Measurements from ENCODE around the gene TCTN1.
A peak's percentile ranks its signal among the peaks of the same experiment; 100 is the strongest.
"Not testable (repeated sequence)": the region's sequence is repeated elsewhere in the genome, so short reads cannot be mapped to it uniquely, and the experiment has no call there.

TCTN1 gene

DNA sequence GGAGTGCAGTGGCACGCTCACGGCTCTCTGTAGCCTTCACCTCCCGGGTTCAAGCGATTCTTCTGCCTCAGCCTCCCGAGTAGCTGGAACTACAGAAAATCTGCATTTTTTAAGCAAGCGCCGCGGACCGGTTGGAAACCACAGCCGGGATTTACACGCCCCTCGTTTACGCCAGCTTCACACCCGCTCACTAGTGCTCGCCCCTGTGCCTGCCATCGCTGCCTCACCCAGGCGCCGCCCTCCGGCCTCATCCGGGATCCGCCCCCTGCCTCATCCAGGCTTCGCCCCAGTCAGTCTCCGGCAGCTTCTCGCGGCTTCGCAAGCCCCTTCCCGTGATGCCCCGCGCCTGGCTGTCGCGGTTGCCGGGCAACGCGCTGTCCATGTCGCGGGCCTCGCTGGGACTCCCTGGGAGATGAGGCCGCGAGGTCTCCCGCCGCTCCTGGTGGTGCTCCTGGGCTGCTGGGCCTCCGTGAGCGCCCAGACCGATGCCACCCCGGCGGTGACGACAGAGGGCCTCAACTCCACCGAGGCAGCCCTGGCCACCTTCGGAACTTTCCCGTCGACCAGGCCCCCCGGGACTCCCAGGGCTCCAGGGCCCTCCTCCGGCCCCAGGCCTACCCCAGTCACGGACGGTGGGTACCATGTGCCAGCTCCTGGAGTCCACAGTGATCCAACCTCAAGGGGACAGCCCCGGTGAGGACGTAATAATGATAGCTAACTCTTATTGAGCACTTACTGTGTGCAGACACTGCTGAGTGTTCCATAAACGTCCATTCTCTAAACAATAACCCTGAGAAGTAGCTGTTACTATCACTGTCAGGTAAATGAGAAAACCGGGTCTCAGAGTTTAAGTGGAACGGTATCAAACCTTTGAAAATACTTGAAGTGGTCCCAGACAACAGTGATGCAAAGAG lies at the start of gene TCTN1:
Gene TCTN1 (plus strand): TSS at position 359 of the 914 bp plus-strand sequence. CDS start 54 bp downstream, at position 413.
- peak; percentile 97 for DNase-seq (ENCODE audit: low spot score)

DNA sequence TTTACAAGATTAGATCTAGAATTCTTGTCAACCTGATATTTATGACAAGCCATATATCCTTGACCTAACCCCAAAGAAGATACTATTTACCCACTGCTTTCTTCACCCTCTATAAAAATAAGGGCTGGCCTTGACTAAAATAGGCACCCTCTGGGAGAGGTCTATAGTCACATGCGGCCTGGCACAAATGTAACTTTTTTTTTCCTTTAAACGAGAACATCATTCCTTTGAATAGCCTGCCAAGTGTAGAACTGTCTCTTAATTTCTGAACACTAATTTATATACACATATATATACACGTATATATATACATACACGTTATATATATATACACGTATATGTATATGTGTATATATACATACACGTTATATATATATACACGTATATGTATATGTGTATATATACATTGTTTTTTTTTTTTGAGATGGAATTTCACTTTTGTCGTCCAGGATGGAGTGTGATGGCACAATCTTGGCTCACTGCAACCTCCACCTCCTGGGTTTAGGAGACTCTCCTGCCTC lies 49.4 kb upstream of the TCTN1 start:
- DNase-seq (ENCODE audit: low spot score): no peak

DNA sequence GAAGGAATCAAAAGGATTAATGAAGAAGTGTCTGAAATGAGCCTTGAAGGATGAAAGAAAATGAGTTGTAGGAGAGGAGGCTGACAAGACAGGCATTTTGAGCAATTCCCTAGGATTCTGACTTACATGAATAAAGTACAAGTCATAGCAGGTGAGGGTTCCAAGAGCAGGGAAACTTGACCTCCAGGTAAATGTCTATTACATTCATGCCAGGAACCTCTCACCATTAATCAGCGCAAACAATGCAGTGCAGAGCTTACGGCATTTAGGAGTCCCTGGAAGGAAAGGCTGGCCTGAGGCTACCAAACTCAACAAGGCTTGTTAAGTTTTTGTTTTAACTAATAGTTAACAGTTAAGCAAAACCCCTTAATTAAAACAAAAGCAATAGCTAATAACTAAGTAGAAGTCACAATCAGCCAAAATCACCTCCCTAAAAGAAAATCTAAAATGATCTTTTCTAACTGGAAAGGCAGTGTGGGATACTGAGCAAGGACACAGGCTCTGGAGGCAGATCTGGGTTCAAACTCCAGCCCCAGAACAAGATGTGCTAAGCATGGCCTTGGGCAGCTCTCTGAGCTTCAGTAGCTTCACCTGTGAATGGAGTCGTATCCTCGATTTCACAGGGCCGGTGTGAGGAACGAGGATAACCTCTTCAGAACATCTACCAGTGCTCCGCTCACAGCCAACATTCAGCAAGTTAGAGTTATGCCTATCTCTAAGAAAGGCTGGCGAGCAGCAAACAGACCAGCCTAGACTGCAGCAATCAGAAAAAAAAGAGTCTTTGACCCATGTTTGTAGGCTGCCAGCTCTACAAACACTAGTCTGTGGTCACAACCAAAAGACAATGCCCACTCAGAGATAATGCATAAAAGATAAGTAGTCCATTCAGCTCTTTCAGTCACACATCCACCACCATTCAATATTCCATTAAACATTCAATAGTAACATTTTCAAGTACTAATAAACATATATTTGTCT lies 47.7 kb upstream of the TCTN1 start:
- no peak for DNase-seq (ENCODE audit: low spot score)

DNA sequence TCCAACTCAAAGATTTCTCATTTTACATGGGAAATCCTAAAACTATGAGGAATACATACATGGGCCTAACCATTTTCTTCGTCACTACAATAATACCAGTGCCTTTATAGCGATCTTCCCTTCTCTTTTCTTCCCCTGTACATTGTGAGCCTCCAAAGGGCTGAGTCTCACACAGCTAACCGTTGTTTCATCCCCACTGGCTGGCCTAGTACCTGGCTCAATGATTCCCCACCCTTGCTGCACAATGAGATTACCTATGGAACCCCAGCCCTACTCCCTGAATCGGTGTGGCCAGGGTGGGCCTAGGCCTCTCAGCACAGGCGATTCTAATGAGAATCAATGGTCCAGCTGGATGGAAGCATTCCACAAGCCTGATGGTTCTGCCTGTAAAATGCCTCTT lies 46.9 kb upstream of the TCTN1 start:
- DNase-seq (ENCODE audit: low spot score): no peak

DNA sequence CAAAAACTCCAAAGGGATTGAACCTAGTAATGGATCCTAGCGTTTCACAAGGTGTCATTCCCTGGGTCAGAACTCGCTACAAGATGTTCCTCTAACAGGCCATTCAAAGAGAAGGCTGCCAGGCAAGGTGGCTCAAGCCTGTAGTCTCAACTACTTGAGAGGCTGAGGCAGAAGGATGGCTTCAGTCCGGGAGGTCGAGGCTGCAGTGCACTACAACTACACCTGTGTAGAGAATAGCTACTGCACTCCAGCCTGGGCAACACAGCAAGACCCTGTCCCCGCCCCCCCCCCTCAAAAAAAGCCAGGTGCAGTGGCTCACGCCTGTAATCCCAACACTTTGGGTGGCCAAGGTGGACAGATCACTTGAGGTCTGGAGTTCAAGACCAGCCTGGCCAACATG lies 45.2 kb upstream of the TCTN1 start:
- no peak for DNase-seq (ENCODE audit: low spot score)

DNA sequence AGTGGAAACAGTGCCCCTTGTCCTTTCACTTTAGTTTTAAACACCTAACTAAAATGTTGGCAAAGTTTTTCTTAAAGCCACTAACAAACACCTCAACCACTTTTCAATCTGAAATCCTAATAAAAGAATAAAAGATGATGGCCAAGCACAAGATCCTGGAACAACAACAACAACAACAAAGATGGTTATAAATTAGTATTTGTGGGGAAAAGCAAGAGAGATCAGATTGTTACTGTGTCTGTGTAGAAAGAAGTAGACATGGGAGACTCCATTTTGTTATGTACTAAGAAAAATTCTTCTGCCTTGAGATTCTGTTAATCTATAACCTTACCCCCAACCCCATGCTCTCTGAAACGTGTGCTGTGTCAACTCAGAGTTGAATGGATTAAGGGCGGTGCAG lies 44.1 kb upstream of the TCTN1 start:
- not testable (repeated sequence) for DNase-seq (ENCODE audit: low spot score)

DNA sequence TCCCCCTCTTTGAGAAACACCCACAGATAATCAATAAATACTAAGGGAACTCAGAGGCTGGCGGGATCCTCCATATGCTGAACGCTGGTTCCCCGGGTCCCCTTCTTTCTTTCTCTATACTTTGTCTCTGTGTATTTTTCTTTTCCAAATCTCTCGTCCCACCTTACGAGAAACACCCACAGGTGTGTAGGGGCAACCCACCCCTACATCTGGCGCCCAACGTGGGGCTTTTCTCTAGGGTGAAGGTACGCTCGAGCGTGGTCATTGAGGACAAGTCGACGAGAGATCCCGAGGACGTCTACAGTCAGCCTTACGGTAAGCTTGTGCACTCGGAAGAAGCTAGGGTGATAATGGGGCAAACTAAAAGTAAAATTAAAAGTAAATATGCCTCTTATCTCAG lies 43.1 kb upstream of the TCTN1 start:
- not testable (repeated sequence) for DNase-seq (ENCODE audit: low spot score)

DNA sequence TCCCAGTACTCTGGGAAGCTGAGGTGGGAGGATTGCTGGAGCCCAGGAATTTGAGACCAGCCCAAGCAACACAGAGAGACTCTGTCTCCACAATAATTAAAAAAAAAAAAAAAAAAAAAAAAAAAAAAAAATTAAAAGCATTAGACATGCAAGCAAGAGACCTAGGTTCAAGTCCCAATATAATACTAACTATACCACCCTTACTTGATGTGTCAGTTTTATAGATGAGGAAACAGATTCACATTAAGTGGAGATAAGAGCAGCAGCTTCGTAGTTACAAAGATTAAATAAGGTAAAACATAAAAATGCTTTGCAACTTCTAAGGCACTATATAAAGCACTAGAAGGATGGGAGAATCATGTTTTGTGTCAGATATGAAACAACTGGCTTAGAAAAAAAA lies 39.9 kb upstream of the TCTN1 start:
- DNase-seq (ENCODE audit: low spot score): no peak

DNA sequence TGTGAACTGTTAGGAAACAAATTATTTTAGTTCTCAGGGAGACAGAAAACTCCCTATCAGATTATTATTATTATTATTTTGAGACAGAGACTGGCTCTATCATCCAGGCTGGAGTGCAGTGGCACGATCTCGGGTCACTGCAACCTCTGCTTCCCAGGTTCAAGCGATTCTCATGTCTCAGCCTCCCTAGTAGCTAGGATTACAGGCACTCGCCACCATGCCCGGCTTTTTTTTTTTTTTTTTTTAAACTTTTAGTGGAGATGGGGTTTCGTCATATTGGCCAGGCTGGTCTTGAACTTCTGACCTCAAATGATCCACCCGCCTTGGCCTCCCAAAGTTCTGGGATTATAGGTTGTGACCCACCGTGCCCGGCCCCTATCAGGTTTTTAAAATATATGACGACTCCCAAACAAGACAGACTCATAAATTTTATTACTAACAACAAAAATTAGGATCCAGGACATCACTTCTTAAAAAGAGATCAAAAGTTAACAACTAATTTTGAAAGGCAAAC lies 39.2 kb upstream of the TCTN1 start:
- not testable (repeated sequence) for DNase-seq (ENCODE audit: low spot score)

DNA sequence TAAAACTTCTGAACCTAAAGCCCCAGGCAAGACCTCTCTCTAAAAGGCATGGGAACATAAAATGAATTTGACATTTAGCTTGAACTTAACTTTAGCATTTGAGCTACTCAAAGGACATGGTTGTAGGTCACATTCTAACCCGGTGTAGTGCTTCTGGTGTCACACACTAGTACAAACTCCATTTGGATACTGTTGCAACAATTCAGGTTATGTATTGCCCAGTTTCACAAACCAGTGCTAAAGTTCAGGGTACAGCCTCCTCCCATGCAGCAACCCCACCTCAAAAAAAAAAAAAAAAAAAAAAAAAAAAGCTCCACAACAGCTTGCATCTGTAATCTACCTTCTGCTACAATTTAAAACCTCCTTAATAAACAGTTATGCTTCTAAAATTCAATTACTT lies 38.6 kb upstream of the TCTN1 start:
- peak; percentile 78 for DNase-seq (ENCODE audit: low spot score)

DNA sequence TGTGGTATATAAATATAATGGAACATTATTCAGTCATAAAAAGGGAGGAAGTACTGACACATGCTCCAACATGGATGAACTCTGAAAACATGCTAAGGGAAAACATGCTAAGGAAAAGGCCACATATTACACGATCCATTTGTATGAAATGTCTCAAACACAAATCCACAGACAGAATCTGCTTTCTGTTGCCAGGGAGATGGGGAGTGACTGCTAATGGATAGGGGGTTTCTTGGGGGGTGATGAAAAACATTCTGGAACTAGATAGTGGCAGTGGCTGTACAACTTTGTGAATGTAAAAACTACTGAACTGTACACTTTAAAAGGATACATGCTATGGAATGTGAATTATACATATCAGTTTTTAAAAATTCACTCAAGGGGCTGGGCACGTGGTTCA lies 37.4 kb upstream of the TCTN1 start:
- no peak for DNase-seq (ENCODE audit: low spot score)

DNA sequence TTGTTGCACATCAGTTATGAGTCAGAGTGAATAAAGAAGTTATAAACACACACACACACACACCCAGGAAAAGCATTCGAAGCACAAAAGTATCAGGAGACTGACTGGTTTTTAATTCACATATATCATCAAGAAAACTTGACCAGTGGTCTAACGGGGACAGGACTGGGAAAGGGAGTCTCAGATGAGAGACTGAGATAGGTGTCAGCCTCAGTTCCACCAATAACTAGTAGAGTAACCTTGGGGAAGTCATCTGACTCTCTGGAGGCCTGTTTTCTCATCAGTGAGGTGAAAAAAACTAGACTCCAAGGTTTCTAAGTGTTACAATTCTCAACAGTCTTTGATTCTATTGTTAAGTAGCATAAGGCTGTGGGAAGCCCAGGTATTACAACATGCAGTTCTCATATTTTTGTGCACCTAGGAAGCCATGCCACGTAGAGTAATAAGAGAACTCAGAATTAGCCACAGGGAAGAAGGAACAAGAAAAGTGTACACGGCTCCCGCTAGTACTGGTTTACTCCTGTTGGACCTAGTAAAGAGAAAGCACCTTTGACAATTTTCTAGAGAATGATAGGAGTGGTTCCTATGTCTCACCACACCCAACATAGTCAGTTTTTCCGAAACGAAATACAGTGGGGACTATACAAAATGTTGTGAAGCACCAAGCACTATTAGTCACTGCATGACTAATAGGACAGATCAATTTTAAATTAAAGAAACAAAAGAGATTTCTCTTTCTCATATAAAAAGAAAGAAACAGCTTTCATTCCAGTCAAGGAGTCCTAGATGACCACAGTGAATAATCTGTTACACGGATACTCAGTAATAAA lies 35.9 kb upstream of the TCTN1 start:
- no peak for DNase-seq (ENCODE audit: low spot score)

DNA sequence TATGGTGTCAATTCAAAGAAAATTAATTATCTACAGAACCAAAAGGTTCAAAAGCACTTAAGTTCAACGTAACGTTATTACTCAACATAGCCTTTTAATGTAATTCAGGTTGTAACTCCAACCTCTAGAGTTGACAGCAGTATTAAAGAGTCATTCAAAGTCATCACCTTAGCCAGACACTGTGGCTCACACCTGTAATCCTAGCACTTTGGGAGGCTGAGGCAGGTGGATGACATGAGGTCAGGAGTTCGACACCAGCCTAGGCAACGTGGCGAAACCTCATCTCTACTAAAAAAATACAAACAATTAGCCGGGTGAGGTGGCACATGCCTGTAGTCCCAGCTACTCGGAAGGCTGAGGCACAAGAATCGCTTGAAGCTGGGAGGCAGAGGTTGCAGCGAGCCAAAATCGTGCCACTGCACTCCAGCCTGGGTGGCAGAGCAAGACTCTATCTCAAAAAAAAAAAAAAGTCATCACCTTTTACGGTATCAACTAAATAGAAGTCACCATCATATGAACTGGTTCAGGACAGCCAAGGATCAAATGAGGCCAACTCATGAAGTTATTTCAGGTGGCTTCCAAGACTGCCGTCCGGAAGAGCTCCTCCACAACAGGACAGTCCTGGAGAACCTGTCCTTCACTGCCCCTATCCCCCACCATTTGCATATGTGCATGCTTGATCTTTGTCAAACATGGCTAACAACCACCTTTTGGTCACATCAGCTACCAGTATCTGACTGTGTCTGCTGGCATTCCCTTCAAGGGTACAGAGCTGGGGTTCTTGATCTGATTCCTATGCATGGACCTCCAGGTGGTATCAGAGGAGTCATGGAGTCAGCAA lies 35.0 kb upstream of the TCTN1 start:
- DNase-seq (ENCODE audit: low spot score): no peak

DNA sequence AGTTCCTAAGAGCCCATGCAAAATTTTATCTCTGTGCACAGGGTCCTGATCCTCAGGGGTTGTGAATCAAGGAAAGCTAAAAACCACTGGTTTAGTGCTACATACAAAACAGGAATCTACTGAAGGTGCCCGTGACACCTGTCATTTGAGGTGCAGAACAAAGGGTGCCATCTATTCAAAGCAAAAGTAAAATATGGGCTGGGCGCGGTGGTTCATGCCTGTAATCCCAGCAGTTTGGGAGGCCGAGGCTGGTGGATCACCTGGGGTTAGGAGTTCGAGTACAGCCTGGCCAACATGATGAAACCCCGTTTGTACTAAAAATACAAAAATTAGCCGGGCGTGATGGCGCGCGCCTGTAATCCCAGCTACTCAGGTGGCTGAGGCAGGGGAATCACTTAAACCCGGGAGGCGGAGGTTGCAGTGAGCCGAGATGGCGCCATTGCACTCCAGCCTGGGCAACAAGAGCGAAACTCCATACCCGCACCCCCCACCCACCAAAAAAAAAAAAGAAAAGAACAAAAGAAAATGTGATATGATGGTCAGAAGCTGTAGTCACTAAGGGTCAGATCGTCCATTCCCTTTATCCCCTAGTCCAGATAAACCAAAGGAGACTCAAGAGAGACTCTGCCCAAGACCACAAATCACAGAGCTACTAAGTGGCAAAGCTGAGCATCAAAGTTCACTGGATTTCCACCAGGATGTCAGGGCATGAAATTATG lies 34.2 kb upstream of the TCTN1 start:
- DNase-seq (ENCODE audit: low spot score): no peak

DNA sequence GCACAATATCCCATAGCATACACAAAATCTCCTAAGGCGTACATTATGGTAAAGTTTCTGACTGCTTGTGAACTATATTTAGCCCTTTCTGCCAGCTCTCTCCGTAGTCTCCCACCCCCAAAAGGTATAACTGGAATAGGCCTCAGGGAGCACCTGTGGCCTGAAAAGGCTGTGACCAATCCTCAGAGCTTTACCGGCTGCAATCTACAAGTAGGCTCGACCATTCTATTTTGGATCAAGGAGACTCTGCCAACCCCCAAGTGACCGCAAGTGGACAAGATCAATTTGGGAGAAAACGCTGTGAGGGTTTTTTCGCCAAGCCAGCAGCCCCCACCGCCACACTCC lies 32.0 kb upstream of the TCTN1 start:
- DNase-seq (ENCODE audit: low spot score): no peak

DNA sequence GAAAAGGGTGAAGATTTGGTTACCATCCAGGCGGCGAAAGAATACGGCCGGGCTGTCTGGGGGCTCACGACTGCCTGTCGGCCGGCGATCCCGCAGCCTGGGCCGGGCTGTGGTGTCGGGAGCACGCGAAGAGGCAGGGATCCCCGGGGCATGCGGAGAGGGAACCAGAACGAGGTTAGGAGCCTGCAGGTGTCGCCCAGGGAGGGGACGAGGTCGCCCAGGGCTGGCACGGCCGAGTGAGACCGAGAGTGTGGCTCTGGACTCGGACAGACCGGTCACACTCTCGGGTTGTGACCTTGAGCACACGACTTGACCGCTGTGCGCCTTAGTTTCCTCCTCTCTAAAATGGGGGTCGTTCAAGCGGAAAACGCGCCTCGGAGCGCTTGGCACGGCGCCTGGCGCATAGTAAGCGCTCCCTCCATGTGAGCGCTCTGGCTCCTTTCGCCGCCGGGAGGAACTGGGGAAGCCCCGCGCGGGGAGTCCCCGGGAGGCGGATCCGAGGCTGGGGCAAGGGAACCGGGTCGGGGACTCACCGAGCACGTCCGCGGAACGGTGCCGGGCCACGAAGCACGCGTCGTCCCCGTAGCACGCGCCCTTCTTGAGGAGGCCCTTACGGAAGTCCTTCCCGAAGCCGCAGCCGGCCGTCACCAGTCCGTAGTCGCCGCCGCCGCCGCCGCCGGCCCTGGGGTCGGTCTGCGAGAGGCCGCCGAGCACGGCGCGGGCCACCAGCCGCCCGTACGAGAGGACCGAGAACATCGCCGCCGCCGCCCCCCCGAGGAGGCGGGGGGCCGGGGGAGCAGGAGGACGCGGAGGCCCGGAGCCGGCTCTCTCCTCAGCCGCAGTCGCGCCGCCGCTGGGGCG lies 31.4 kb upstream of the TCTN1 start:
- DNase-seq (ENCODE audit: low spot score): no peak

DNA sequence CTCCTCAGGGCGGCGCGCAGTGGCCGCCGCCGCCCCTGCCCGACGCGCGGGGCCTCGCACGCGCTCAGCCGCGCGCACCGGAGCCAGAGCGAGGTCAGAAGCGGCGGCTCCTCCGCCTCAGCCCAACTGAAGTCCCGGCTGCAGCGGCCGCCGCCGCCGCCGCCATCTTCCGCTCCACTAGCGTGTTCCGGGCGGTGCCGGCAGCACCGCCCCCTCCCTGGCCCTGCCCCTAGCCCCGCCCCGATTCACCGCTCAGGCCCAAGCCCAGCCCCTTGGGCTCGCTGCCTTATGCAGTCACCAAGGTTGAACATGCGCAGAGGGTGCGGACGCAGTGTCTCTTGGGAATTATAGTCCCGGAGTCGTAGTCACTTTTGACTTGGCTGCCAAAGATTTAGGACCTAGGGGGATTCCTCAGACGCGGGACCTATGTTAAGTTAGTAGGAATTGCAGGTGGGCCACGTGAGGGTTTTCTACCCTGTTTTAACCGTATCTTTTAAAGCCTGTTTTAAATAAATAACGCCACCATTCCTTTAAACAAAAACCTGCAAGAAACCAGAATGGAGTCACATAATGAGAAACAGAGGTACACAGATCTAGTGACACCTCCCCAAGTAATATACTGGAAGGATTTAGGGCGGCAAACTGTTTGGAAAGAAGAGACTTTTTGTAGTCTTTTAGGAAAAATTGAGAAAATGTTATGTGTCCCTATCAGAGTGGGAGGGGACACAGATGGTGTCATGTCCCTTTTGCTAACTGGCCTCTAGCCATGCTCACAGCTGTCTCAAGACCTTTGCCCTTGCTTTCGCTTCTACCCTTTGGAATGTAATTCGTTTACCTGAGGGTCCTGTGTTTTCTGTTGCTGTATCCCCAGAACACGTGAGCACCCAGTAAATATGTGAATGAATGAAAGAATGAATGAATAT lies 30.5 kb upstream of the TCTN1 start, which contains the start of gene PPTC7:
Gene PPTC7 (minus strand): TSS at position 182 of the 923 bp plus-strand sequence. CDS start 287 bp downstream, outside the sequence.
- peak; percentile 86 for DNase-seq (ENCODE audit: low spot score)

Data from HuH-7 (cell line).